ENCODE data around the gene RAB6A. TPM values are rescaled to one million over a fixed set of nuclear protein-coding genes. Genes with fewer than 3 reads are reported as not detected.
"Not testable (repeated sequence)": the region's sequence is repeated elsewhere in the genome, so short reads cannot be mapped to it uniquely, and the experiment has no call there.

The RAB6A gene
- total RNA-seq, 6 donors from 2014 or later = 63.9 to 161 (median 136) TPM

- DNase-seq = no peak
- H3K36me3 ChIP-seq = peaks cover 0 to 76% (median 30%) of the 10 kb centered on the region in 4 donors
- no peaks in the 10 kb centered on the region for H3K9me3 ChIP-seq
- H3K27me3 ChIP-seq = no peaks in the 10 kb centered on the region
- no peak overlapping the region for H3K4me3 ChIP-seq
- no peak overlapping the region for H3K27ac ChIP-seq
- ATAC-seq (ENCODE audit: low FRiP score in 2 of 2) = no peak
- TF ChIP-seq EP300 (IDR thresholded peaks at IDR 0.05) = no peak
- TF ChIP-seq, protein P1, sequence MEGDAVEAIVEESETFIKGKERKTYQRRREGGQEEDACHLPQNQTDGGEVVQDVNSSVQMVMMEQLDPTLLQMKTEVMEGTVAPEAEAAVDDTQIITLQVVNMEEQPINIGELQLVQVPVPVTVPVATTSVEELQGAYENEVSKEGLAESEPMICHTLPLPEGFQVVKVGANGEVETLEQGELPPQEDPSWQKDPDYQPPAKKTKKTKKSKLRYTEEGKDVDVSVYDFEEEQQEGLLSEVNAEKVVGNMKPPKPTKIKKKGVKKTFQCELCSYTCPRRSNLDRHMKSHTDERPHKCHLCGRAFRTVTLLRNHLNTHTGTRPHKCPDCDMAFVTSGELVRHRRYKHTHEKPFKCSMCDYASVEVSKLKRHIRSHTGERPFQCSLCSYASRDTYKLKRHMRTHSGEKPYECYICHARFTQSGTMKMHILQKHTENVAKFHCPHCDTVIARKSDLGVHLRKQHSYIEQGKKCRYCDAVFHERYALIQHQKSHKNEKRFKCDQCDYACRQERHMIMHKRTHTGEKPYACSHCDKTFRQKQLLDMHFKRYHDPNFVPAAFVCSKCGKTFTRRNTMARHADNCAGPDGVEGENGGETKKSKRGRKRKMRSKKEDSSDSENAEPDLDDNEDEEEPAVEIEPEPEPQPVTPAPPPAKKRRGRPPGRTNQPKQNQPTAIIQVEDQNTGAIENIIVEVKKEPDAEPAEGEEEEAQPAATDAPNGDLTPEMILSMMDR (IDR thresholded peaks at IDR 0.05) = no peak
- 92 to 100% methylated on average over 1 of the region's 1 CpG for WGBS, 2 donors
- no peaks in the 10 kb centered on the region for H3K4me1 ChIP-seq
Observed at GRCh38 chr11:73705053-73705452, 55.8 kb downstream of the RAB6A start.

- Histone ChIP-seq H3K4me1 (no peaks in the 10 kb centered on the region), H3K27me3 (no peaks in the 10 kb centered on the region), H3K4me3 (no peak overlapping the region), H3K9me3 (no peaks in the 10 kb centered on the region), H3K36me3 (peaks cover 0 to 24% (median 5%) of the 10 kb centered on the region in 4 donors), H3K27ac (no peak overlapping the region)
- DNase-seq (no peak), ATAC-seq (ENCODE audit: low FRiP score in 2 of 2) (no peak)
- TF ChIP-seq, protein P1 (IDR thresholded peaks at IDR 0.05) = no peak
- TF ChIP-seq POLR2AphosphoS5 (IDR thresholded peaks at IDR 0.05) (no peak), POLR2A (IDR thresholded peaks at IDR 0.05) (no peak), EP300 (IDR thresholded peaks at IDR 0.05) (no peak)
- WGBS, 2 donors = 86 to 94% methylated on average over 4 of the region's 4 CpGs
Observed at GRCh38 chr11:73693899-73694525, 66.9 kb downstream of the RAB6A start.

DNA sequence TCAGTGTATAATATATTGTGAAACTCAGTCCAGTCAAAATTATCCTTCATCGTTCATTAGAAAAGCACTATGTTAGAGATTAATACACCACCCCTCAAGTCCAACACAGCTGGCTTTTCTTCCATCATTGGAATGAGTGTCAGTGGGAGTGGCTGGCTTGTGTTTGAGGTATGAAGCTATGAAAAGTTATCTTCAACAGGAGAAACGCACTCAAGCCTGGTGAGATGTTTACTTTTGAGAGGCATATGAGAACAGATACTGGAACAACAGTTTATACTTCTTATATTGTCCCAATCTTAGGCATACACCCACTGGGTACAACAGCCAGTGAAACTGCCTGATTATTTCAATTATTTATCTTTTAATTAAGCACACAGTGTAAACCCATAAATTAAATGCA, 80.2 kb downstream of the RAB6A start:
- H3K36me3 ChIP-seq = peaks cover 10 to 76% (median 21%) of the 10 kb centered on the region in 4 donors
- no peaks in the 10 kb centered on the region for H3K27me3 ChIP-seq
- ATAC-seq (ENCODE audit: low FRiP score in 2 of 2) (no peak), DNase-seq (no peak)
- no peak for TF ChIP-seq POLR2AphosphoS5 (IDR thresholded peaks at IDR 0.05)
- H3K9me3 ChIP-seq = no peaks in the 10 kb centered on the region
- H3K4me1 ChIP-seq = peaks cover 0 to 10% (median 0%) of the 10 kb centered on the region in 4 donors
- H3K4me3 ChIP-seq = no peak overlapping the region
- 40 to 41% methylated on average over 2 of the region's 2 CpGs for WGBS, 2 donors
- peak overlapping the region in 1 of 4 donors; percentile 60 for H3K27ac ChIP-seq

- H3K27ac ChIP-seq; H3K9me3 ChIP-seq; H3K27me3 ChIP-seq; ATAC-seq (ENCODE audit: low FRiP score in 2 of 2); DNase-seq; H3K4me3 ChIP-seq: not testable (repeated sequence)
- Histone ChIP-seq H3K36me3 (peaks cover 6 to 57% (median 25%) of the 10 kb centered on the region in 4 donors), H3K4me1 (peaks cover 0 to 10% (median 0%) of the 10 kb centered on the region in 4 donors)
- WGBS, 2 donors = 96% methylated on average over 5 of the region's 5 CpGs
Observed at GRCh38 chr11:73676552-73676951, 84.3 kb downstream of the RAB6A start.

GRCh38 chr11:73671701-73672100, 89.2 kb downstream of the RAB6A start:
- Histone ChIP-seq H3K9me3 (no peaks in the 10 kb centered on the region), H3K27ac (no peak overlapping the region), H3K4me1 (no peaks in the 10 kb centered on the region), H3K36me3 (peaks cover 0 to 21% (median 7%) of the 10 kb centered on the region in 4 donors), H3K27me3 (no peaks in the 10 kb centered on the region), H3K4me3 (no peak overlapping the region)
- 92 to 99% methylated on average over 6 of the region's 6 CpGs for WGBS, 2 donors
- no peak for ATAC-seq (ENCODE audit: low FRiP score in 2 of 2)
- no peak for DNase-seq
- TF ChIP-seq POLR2AphosphoS5 (IDR thresholded peaks at IDR 0.05) = no peak
- TF ChIP-seq, protein P1 (IDR thresholded peaks at IDR 0.05) = no peak
- TF ChIP-seq POLR2A (IDR thresholded peaks at IDR 0.05) = no peak
- no peak for TF ChIP-seq EP300 (IDR thresholded peaks at IDR 0.05)

DNA sequence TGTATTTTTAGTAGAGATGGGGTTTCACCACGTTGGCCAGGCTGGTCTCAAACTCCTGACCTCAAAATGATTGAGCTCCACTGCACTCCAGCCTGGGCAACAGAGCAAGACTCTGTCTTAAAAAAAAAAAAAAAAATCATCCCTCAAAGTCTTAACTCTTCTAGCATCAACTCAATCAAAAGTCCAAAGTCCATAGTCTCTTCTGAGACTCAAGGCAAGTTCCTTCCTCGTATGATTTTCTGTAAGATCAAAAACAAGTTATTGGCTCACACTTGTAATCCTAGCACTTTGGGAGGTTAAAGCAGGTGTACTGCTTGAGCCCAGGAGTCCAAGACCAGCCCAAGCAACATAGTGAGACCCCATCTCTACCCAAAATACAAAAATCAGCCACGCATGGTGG, 90.1 kb downstream of the RAB6A start:
- TF ChIP-seq POLR2A (IDR thresholded peaks at IDR 0.05) (no peak), EP300 (IDR thresholded peaks at IDR 0.05) (no peak), POLR2AphosphoS5 (IDR thresholded peaks at IDR 0.05) (no peak)
- TF ChIP-seq, protein P1 (IDR thresholded peaks at IDR 0.05) = no peak
- WGBS, 2 donors = 92 to 95% methylated on average over 3 of the region's 3 CpGs
- Histone ChIP-seq H3K36me3 (peaks cover 0 to 12% (median 5%) of the 10 kb centered on the region in 4 donors), H3K27ac (no peak overlapping the region), H3K9me3 (no peaks in the 10 kb centered on the region), H3K4me1 (no peaks in the 10 kb centered on the region), H3K27me3 (no peaks in the 10 kb centered on the region), H3K4me3 (no peak overlapping the region)
- DNase-seq = no peak
- no peak for ATAC-seq (ENCODE audit: low FRiP score in 2 of 2)
